Measurements from ENCODE around the gene NKD1.
"Not testable (repeated sequence)": the region's sequence is repeated elsewhere in the genome, so short reads cannot be mapped to it uniquely, and the experiment has no call there.

The NKD1 gene

DNA sequence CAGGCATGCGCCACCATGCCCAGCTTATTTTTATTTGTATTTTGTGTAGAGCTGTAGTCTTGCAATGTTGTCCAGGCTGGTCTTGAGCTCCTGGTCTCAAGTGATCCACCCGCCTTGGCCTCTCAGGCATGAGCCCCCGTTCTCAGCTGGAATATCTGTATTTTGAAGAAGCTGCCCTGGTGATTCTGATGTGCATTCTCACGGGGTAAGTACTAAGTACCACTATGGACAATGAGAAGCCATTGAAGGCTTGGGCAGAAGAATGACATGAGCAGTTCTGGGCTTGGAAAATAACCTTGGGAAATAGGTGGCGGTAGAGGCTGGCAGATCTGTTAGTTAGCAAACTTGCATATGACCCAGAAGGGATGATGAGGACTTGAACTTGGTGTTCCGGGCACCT lies 15.6 kb upstream of the NKD1 start:
- ChIA-PET CTCF (interaction anchor here (0.8 to 1.5 kb wide), 3 partner anchors 8 to 11 kb away, joined by 3 to 4 read pairs (median 3); no protein-coding TSS in a partner anchor), POLR2A (no interaction called here)
- WGBS (ENCODE audit: insufficient coverage): 98% methylated on average over 5 of the region's 6 CpGs
- H3K4me1 ChIP-seq (ENCODE audit: control extremely low read depth in 1 of 4, control insufficient read depth in 4 of 4, insufficient read depth in 4 of 4, low read length in 3 of 4): no peaks in the 10 kb centered on the region
- no peak overlapping the region for H3K4me3 ChIP-seq (ENCODE audit: control insufficient read depth in 1 of 7, extremely low read depth in 1 of 7, insufficient read depth in 4 of 7, low read depth in 2 of 7, low read length in 6 of 7)
- H3K36me3 ChIP-seq (ENCODE audit: control insufficient read depth in 4 of 4, insufficient read depth in 4 of 4, low read length in 3 of 4): no peaks in the 10 kb centered on the region
- H3K27ac ChIP-seq (ENCODE audit: insufficient read depth in 1 of 2, low read depth in 1 of 2, low read length in 2 of 2, poor library complexity in 1 of 2, severe bottlenecking in 2 of 2): no peak overlapping the region
- peaks cover 2 to 4% (median 3%) of the 10 kb centered on the region in 5 experiments for H3K27me3 ChIP-seq (replicated peaks in 2 of 5; ENCODE audit: control insufficient read depth in 4 of 5, insufficient read depth in 5 of 5, low read length in 4 of 5)
- peaks cover 4 to 23% (median 11%) of the 10 kb centered on the region in 5 experiments for H3K9me3 ChIP-seq (ENCODE audit: control extremely low read depth in 1 of 5, control insufficient read depth in 4 of 5, insufficient read depth in 2 of 5, low read depth in 1 of 5, low read length in 4 of 5)
- DNase-seq: no peak

DNA sequence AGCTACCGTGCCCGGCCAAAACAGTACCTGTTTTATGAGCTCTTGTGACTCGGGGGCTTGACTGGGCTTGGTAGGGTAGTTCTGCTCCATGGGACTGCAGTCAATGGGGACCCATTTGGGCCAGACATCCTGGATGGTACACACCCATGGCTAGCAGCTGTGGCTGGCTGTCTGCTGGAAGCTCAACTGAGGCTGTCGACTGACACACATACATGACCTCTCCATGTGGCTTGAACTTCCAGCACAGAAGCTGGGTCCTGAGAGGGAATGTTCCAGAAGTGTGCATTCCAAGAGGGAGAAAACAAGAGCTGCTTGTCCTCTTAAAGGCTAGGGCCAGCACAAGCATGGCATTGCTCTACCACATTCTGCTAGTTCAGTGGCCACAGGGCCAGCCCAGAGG lies 14.9 kb upstream of the NKD1 start:
- peaks cover 2 to 4% (median 2%) of the 10 kb centered on the region in 5 experiments for H3K27me3 ChIP-seq (replicated peaks in 2 of 5; ENCODE audit: control insufficient read depth in 4 of 5, insufficient read depth in 5 of 5, low read length in 4 of 5)
- no peaks in the 10 kb centered on the region for H3K36me3 ChIP-seq (ENCODE audit: control insufficient read depth in 4 of 4, insufficient read depth in 4 of 4, low read length in 3 of 4)
- 100% methylated on average over 4 of the region's 4 CpGs for whole genome bisulfite sequencing (ENCODE audit: insufficient coverage)
- H3K4me3 ChIP-seq (ENCODE audit: control insufficient read depth in 1 of 7, extremely low read depth in 1 of 7, insufficient read depth in 4 of 7, low read depth in 2 of 7, low read length in 6 of 7): no peak overlapping the region
- no peaks in the 10 kb centered on the region for H3K4me1 ChIP-seq (ENCODE audit: control extremely low read depth in 1 of 4, control insufficient read depth in 4 of 4, insufficient read depth in 4 of 4, low read length in 3 of 4)
- H3K9me3 ChIP-seq (ENCODE audit: control extremely low read depth in 1 of 5, control insufficient read depth in 4 of 5, insufficient read depth in 2 of 5, low read depth in 1 of 5, low read length in 4 of 5): peaks cover 4 to 23% (median 11%) of the 10 kb centered on the region in 5 experiments
- no peak for DNase-seq
- ChIA-PET CTCF (no interaction called here), POLR2A (no interaction called here)
- H3K27ac ChIP-seq (ENCODE audit: insufficient read depth in 1 of 2, low read depth in 1 of 2, low read length in 2 of 2, poor library complexity in 1 of 2, severe bottlenecking in 2 of 2): no peak overlapping the region

DNA sequence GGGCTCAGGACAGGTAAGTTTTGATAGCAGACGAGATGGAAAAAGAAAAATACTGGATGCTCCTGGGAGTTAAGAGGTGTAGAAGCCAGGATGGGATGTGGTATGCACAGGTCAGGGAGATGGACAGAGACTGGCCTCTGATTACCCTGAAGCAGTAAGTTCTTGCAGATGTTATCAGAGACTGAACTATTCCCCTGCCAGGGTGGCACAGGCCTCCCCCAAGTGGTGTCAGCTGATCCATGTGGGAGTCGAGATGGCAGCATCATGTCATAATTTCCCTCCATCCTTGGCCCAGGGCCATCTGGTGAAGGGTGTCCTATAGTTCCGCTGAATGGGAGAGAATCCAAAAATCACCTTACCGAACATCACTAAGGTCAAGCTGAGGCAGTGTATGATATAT lies 14.1 kb upstream of the NKD1 start:
- 90% methylated on average over 2 of the region's 4 CpGs for WGBS (ENCODE audit: insufficient coverage)
- POLR2A ChIA-PET: no interaction called here

GRCh38 chr16:50534556-50534955 lies 13.6 kb upstream of the NKD1 start:
- Histone ChIP-seq H3K36me3 (ENCODE audit: control insufficient read depth in 4 of 4, insufficient read depth in 4 of 4, low read length in 3 of 4) (no peaks in the 10 kb centered on the region), H3K27ac (ENCODE audit: insufficient read depth in 1 of 2, low read depth in 1 of 2, low read length in 2 of 2, poor library complexity in 1 of 2, severe bottlenecking in 2 of 2) (no peak overlapping the region), H3K27me3 (replicated peaks in 2 of 5; ENCODE audit: control insufficient read depth in 4 of 5, insufficient read depth in 5 of 5, low read length in 4 of 5) (peaks cover 0 to 3% (median 2%) of the 10 kb centered on the region in 5 experiments), H3K9me3 (ENCODE audit: control extremely low read depth in 1 of 5, control insufficient read depth in 4 of 5, insufficient read depth in 2 of 5, low read depth in 1 of 5, low read length in 4 of 5) (peaks cover 0 to 13% (median 4%) of the 10 kb centered on the region in 5 experiments), H3K4me1 (ENCODE audit: control extremely low read depth in 1 of 4, control insufficient read depth in 4 of 4, insufficient read depth in 4 of 4, low read length in 3 of 4) (no peaks in the 10 kb centered on the region), H3K4me3 (ENCODE audit: control insufficient read depth in 1 of 7, extremely low read depth in 1 of 7, insufficient read depth in 4 of 7, low read depth in 2 of 7, low read length in 6 of 7) (no peak overlapping the region)
- DNase-seq: no peak
- ChIA-PET CTCF (no interaction called here), POLR2A (no interaction called here)
- WGBS (ENCODE audit: insufficient coverage): 100% methylated on average over 6 of the region's 10 CpGs

More for the DNA sequence above, 14.1 kb upstream of the NKD1 start:
- peaks cover 1 to 18% (median 8%) of the 10 kb centered on the region in 5 experiments for H3K9me3 ChIP-seq (ENCODE audit: control extremely low read depth in 1 of 5, control insufficient read depth in 4 of 5, insufficient read depth in 2 of 5, low read depth in 1 of 5, low read length in 4 of 5)
- H3K36me3 ChIP-seq (ENCODE audit: control insufficient read depth in 4 of 4, insufficient read depth in 4 of 4, low read length in 3 of 4): no peaks in the 10 kb centered on the region
- CTCF ChIA-PET: no interaction called here
- DNase-seq: no peak
- no peaks in the 10 kb centered on the region for H3K4me1 ChIP-seq (ENCODE audit: control extremely low read depth in 1 of 4, control insufficient read depth in 4 of 4, insufficient read depth in 4 of 4, low read length in 3 of 4)
- H3K4me3 ChIP-seq (ENCODE audit: control insufficient read depth in 1 of 7, extremely low read depth in 1 of 7, insufficient read depth in 4 of 7, low read depth in 2 of 7, low read length in 6 of 7): no peak overlapping the region
- H3K27me3 ChIP-seq (replicated peaks in 2 of 5; ENCODE audit: control insufficient read depth in 4 of 5, insufficient read depth in 5 of 5, low read length in 4 of 5): peaks cover 2 to 3% (median 2%) of the 10 kb centered on the region in 5 experiments
- no peak overlapping the region for H3K27ac ChIP-seq (ENCODE audit: insufficient read depth in 1 of 2, low read depth in 1 of 2, low read length in 2 of 2, poor library complexity in 1 of 2, severe bottlenecking in 2 of 2)

DNA sequence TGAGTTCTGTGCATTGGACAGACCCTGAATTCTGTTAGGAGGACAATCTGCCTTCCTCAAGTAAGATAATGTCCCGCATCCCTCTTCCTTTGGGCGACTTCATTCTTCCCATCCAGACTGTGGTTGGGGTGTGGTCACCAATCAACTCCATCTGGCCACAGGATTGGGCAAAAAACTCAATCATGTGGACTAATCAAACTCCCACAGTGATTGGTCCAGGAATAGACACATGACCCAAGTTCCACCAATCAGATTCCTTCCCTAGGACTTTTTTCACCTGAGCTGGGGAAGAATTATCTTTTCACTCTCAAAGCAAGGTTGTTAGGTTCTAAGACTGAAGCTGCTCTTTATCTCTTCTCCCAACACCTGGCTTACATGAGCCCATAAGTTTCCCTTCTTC lies 13.2 kb upstream of the NKD1 start:
- Histone ChIP-seq H3K9me3 (ENCODE audit: control extremely low read depth in 1 of 5, control insufficient read depth in 4 of 5, insufficient read depth in 2 of 5, low read depth in 1 of 5, low read length in 4 of 5) (peaks cover 0 to 11% (median 4%) of the 10 kb centered on the region in 5 experiments), H3K27ac (ENCODE audit: insufficient read depth in 1 of 2, low read depth in 1 of 2, low read length in 2 of 2, poor library complexity in 1 of 2, severe bottlenecking in 2 of 2) (no peak overlapping the region), H3K4me1 (ENCODE audit: control extremely low read depth in 1 of 4, control insufficient read depth in 4 of 4, insufficient read depth in 4 of 4, low read length in 3 of 4) (no peaks in the 10 kb centered on the region), H3K36me3 (ENCODE audit: control insufficient read depth in 4 of 4, insufficient read depth in 4 of 4, low read length in 3 of 4) (no peaks in the 10 kb centered on the region), H3K27me3 (replicated peaks in 2 of 5; ENCODE audit: control insufficient read depth in 4 of 5, insufficient read depth in 5 of 5, low read length in 4 of 5) (peaks cover 0 to 3% (median 2%) of the 10 kb centered on the region in 5 experiments), H3K4me3 (ENCODE audit: control insufficient read depth in 1 of 7, extremely low read depth in 1 of 7, insufficient read depth in 4 of 7, low read depth in 2 of 7, low read length in 6 of 7) (no peak overlapping the region)
- ChIA-PET POLR2A (no interaction called here), CTCF (no interaction called here)
- 100% methylated on average over 2 of the region's 2 CpGs for WGBS (ENCODE audit: insufficient coverage)
- DNase-seq: no peak

- ChIA-PET POLR2A (no interaction called here), CTCF (no interaction called here)
- WGBS (ENCODE audit: insufficient coverage): 97% methylated on average over 10 of the region's 12 CpGs
- DNase-seq: no peak
- H3K4me3 ChIP-seq (ENCODE audit: control insufficient read depth in 1 of 7, extremely low read depth in 1 of 7, insufficient read depth in 4 of 7, low read depth in 2 of 7, low read length in 6 of 7): no peak overlapping the region
- H3K4me1 ChIP-seq (ENCODE audit: control extremely low read depth in 1 of 4, control insufficient read depth in 4 of 4, insufficient read depth in 4 of 4, low read length in 3 of 4): no peaks in the 10 kb centered on the region
- H3K36me3 ChIP-seq (ENCODE audit: control insufficient read depth in 4 of 4, insufficient read depth in 4 of 4, low read length in 3 of 4): no peaks in the 10 kb centered on the region
- H3K9me3 ChIP-seq (ENCODE audit: control extremely low read depth in 1 of 5, control insufficient read depth in 4 of 5, insufficient read depth in 2 of 5, low read depth in 1 of 5, low read length in 4 of 5): peaks cover 0 to 4% (median 0%) of the 10 kb centered on the region in 5 experiments
- H3K27ac ChIP-seq (ENCODE audit: insufficient read depth in 1 of 2, low read depth in 1 of 2, low read length in 2 of 2, poor library complexity in 1 of 2, severe bottlenecking in 2 of 2): no peak overlapping the region
- peaks cover 0 to 3% (median 0%) of the 10 kb centered on the region in 5 experiments for H3K27me3 ChIP-seq (replicated peaks in 2 of 5; ENCODE audit: control insufficient read depth in 4 of 5, insufficient read depth in 5 of 5, low read length in 4 of 5)
Observed at GRCh38 chr16:50535506-50536257, 12.5 kb upstream of the NKD1 start.

DNA sequence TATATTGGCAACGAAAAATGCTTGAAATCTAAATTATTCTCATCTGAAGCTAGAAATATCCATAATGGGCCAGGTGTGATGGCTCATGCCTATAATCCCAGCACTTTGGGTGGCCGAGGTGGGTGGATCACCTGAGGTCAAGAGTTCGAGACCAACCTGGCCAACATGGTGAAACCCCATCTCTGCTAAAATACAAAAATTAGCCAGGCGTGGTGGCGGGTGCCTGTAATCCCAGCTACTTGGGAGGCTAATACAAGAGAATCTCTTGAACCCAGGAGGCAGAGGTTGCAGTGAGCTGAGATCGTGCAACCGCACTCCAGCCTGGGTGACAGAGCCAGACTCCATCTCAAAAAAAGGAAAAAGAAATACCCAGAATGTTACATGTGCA lies 11.9 kb upstream of the NKD1 start:
- H3K4me3 ChIP-seq (ENCODE audit: control insufficient read depth in 1 of 7, extremely low read depth in 1 of 7, insufficient read depth in 4 of 7, low read depth in 2 of 7, low read length in 6 of 7); H3K27ac ChIP-seq (ENCODE audit: insufficient read depth in 1 of 2, low read depth in 1 of 2, low read length in 2 of 2, poor library complexity in 1 of 2, severe bottlenecking in 2 of 2); H3K27me3 ChIP-seq (replicated peaks in 2 of 5; ENCODE audit: control insufficient read depth in 4 of 5, insufficient read depth in 5 of 5, low read length in 4 of 5); DNase-seq; POLR2A ChIA-PET; H3K9me3 ChIP-seq (ENCODE audit: control extremely low read depth in 1 of 5, control insufficient read depth in 4 of 5, insufficient read depth in 2 of 5, low read depth in 1 of 5, low read length in 4 of 5); H3K4me1 ChIP-seq (ENCODE audit: control extremely low read depth in 1 of 4, control insufficient read depth in 4 of 4, insufficient read depth in 4 of 4, low read length in 3 of 4); H3K36me3 ChIP-seq (ENCODE audit: control insufficient read depth in 4 of 4, insufficient read depth in 4 of 4, low read length in 3 of 4): not testable (repeated sequence)
- WGBS (ENCODE audit: insufficient coverage): 100% methylated on average over 3 of the region's 7 CpGs
- CTCF ChIA-PET: interaction anchor here (0.9 kb wide), 1 partner anchor 10 kb away, joined by 3 read pairs; no protein-coding TSS in a partner anchor

Measured in common myeloid progenitor, CD34-positive (primary cell).